GM18909 (cell line): ENCODE data around the gene MTA1.

ENCODE experiments used
- ATAC-seq: cut with Tn5 transposase; IDR thresholded peaks from one replicate; pipeline ENCODE4 v1.9.1; 2021; ENCODE audit warnings: mild to moderate bottlenecking; ENCODE audit not compliant: unreplicated experiment, poor library complexity

The MTA1 gene

DNA sequence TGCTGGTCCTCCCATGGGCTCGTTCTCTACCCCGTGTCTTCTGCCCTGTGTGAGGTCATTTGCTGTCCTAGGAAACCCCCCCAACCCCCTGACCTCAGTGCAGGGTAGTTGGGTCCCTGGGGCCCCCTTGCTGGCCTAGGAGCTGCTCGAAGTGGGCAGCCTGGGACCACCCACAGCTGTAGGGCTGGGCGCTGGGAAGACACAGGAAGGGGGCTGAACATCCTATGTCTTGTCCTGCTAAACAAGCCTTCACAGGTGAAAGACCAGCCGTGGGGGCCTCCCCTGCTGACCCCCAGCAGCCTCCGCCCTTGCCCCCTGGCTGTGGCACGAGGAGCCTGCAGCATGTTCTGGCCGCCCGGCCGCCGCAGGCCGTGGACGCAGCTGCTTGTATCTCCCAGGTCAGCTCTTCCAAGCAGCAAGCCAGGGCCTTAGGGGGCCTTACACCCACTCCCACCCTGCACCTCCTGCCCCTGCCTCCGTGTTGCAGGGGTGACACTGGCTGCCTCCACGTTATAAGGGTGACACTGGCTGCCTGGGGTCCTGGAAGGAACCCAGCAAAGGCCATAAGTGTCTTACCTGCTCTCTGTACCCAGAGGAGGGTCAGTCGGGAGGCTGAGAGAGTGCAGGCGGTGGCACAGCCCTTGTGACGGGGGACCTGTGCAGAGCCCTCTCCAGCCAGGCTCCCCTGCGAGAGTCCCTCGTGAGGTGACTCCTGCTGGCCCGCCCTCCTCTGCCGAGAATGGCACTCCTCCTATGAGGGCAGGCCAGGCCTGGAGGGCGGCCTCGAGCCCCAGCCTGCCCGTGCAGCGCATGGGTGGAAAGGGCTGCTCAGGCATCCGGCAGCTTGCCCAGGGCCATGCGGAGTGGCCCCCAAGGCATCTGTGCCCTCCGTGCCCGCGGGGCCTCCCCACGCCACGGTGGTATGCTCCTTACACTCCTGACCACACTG is 32.8 kb upstream of the MTA1 start:
- ATAC-seq = no peak

DNA sequence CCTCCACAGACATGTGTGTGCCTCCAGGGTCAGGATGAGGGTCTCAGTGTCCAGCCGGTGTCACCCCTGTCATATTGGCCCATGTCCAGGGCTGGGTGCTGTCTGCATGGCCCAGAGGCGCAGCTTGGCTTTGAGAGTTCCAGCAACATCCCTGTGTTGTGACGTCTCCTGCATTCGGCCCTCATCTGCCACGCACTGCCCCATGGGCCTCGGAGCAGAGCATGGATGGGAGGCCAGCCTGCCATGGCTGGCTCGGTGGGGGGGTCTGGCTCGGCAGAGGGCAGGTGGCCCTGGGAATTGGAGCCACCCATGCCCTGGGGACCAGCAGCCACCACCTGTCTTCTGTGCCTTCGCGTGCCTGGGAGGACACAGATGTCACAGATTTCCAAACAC is 32.1 kb upstream of the MTA1 start:
- no peak for ATAC-seq

DNA sequence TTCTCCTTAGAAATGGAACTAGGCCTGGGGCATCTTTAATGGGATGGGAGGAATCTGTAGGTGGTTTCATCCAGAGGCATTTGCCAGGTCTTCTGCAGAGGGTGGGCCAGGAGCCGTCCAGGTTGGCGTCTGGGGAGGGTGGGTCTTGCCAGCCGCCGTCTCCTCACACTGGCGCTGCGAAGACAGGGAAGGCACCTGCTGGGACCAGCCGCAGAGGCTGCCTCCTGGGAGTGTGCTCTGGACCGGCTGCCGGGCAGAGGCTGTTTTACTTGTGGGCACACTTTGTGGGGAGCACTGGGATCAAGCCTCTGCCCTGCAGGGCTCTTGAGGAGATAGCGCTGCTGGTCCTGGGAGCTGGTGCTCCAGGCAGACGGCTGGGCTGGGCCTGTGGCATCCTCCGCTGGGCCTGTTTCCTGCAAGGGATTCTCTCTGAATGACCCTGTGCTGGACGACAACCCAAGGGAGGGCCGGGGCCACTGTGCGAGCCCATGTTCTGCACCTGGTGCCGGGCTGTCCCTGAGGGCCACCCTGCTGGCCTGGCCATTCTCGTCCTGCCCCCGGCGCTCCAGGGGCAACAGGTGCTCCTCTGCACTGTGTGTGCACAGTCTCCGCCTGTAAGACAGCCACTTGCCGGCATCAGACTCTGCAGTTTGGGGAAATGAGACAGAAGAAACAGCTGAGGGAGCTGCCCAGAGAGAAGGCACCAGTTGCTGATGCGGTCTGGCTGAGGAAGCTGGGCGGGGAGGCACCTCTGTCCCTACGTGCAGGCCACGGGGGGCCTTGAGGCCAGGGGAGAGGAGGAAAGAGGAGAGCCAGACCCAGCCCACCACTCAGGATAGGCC is 31.3 kb upstream of the MTA1 start:
- no peak for ATAC-seq

DNA sequence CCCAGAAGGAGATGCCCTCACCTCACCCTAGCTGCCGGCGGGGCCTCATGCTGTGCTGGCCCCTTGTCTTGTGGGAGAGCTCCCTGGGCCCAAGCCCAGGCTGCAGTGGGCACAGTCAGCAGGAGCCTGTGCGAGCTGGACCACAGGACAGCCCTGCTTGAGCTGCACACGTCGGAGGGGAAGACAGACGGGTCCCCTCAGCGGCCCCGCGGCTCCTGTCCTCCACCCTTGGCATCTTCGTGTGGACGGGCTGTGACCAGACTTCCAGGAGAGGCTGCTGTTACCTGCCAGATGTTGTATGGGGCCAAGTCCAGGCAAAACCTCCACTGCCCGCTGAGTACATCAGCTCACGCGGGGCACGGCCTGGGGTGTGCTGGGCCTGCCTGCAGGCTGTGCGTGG is 30.7 kb upstream of the MTA1 start:
- ATAC-seq = no peak

DNA sequence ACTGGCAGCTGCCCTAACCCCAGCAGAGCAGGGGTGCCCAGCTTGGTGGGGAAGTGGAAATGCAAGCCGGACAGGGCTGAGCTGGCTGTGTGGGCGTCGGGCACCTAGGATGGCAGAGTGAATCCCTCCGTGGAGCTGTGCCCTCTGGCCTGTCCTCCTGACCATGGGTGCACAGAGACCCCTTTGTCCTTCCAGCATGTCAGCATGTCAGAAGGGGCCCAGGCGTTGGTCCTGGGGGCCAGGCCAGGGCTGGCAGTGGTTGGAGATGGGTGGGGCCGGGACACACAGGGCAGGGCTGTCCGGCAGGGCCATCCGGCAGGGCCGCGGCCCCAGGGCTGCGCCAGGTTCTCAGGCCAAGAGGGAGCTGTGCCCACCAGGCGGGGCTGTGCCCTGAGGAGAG is 30.1 kb upstream of the MTA1 start:
- ATAC-seq = no peak

DNA sequence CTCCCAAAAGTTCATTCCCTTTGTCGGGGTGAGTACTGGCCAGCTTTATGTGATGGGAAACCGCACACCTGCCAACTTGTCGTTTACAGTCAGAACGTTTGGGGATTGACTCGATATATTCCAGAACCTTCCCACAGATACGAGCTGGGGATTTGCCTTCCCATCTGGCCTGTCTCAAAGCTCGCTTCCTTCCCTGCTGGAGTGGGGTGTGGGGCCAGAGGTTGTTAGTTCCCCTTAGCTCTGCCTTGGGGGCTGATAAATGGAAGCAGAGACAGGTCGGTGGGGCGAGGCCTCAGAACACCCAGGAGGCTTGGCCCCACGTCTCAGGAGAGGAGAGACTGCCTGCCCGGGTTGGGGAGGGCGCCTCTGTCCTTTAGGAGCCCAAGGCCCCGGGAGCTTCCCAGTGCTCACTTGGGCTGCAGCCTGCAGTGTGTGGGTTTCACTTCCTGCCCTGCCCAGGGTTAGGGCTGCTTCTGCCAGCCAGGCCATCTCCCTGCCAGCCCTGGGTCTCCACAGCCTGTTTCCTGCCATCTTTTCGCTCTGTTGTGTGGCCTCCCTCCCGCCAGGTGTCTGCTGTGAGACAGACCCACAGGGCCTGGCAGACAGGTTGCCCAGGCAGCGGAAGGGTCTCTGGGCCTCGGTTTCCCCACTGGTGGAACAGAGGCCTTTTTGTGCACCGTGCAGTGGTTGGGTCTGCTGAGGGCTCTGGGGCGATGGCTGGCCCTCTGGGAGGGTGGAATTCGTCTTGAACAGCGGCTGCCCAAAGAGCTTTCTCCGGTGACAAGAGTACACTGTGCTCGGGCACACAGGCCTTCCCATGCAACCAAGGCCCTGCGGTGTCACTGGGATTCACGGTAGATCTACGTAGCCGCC is 29.4 kb upstream of the MTA1 start:
- ATAC-seq = no peak

DNA sequence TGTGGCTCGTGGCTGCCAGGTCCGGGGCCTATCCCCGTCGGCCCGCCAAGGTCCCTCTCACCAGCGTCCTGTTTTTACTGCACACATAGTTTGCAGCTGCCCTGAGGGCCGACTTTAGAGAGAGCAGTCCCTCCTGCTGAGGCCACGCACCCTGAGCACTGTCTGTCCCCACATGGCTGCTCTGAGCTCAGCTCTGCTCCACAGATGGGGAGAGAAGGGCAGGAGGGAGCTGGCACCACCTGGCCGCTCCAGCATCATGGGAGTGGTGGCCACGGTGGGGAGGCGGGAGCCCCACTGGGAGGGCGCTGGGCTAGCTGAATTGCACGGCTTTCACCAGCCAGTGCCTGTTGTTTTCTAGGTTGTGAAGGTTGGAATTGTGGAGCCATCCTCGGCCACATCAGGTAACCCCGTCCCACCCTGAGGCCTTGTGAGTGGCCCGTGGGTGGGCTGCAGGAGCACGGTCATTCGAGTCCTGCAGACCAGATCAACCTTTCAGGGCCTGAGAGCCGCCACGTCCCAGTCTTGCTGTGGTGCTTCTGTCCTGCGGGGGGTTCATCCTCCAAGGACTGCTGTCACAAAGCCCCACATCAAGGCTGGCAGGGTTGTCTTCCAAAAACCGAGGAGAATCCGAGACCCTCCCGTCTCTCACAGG is 28.7 kb upstream of the MTA1 start:
- ATAC-seq = no peak

DNA sequence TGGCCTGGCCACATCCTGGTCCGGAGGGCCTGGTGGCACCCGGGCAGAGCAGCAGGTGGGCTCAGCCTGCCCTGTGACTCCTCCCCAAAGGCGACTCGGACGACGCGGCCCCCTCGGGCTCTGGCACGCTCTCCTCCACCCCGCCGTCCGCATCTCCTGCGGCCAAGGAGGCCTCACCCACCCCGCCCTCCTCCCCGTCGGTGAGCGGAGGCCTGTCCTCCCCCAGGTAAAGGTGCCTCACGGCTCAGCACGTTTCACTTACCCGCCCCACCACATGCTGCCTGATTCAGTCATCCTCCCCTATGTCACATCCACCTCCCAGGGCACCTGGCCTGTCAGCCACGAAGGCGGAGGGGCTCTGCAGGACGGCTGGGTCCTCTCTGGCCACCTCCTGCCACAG is 28.1 kb upstream of the MTA1 start:
- no peak for ATAC-seq

DNA sequence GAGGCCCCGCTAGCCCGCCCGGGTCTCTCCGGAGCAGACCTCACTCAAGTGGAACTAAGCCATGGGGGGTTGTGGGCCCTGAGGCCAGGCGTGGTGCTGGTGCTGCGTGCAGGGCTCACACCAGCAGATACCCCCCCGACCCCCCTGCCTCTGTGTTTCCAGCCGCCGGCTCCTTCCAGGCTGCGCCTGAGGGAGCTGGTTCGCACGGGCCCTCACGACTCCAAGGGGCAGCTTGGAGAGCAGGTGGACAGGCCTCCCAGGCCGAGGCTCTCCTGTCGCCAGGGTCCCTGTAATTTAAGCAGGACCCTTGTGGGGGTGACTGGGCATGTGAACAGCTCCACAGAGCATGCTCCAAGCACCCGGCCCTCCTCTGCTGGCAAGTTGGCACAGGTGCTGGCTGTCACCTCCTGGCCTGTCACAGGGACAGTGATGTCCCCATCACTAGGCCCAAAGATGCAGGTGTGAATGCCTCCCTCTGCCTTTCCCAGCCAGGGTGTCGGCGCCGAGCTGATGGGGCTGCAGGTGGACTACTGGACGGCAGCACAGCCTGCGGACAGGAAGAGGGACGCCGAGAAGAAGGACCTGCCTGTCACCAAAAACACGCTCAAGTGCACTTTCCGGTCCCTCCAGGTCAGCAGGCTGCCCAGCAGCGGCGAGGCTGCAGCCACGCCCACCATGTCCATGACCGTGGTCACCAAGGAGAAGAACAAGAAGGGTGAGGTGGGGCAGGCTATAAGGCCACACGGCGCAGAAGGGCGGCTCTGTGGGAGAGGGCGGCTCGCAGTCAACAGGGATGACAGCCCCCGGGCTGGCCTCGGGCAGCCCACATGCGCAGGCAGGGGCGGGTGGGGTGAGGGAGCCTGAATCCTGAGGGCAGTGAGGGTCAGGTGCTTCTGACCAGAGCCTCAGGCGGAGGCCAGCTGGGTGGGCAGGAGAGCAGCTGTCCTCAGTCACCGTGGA is 27.2 kb upstream of the MTA1 start:
- ATAC-seq = no peak

DNA sequence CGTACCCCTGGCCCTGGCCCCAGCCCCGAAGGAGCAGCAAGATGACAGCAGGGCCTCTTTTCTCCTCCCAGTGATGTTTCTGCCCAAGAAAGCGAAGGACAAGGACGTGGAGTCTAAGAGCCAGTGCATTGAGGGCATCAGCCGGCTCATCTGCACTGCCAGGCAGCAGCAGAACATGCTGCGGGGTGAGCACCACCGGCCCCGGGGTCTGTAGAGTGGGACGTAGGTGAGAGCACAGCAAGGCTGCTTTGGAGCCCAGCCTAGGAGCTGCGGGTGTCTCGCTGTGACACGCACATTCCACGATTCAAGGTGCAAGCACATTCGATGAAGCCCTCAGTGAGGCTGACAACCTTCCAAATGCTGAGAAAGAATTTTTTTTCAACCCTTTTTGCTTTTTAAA is 26.5 kb upstream of the MTA1 start:
- ATAC-seq = no peak

DNA sequence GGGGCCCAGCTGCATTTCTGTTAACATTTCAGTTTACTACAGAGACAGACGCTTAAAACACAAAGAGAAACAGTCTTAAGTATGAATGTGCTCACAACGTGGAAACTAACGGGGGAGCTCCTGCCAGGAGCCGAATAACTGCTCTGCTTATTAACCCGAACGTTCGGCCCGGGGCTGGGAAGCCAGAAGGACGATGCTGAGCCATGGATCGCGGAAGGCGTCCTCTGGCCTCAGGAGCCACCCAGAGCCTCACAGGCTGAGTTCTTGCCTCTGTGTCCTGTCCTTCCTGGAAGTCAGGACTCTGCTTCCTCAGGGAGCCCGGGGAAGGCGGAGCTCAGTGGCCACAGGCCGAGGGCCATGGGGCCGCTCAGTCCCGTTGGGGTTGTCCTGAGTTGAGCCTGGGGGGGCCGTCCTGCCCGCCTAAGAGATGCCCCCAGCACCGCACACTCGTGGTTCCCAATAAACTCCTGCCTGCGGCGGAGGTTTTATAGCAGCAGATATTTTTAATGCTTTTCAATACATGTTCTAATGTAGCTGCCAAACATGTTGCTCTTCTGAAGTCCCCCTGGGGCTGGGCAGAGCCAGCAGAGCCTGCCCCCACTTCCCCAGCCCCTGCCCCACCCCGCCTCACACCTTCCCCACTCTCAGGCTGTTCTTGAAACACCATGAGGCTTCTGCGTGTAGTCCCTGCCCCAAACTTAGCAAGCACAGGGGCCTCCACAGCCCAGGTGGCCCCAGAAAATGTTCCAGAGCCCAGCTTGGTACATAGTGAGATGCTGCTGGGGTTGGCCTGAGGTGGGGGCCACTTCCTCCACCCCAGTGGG is 24.7 kb upstream of the MTA1 start:
- ATAC-seq = no peak

DNA sequence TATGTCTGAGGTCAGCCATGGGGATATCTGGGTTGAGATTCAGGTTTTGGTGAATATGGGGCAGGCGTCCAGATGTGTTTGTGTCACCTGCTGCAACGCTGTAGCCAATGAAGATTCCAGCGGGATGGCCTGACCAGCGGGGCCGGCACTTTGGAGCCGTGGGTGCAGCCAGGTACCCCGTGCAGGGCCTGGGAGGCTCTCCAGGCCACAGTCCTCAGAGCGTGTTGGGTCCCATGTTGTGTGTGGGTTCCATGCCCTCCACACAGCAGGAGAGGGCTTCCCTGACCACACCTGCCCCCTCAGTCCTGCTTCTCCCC is 24.1 kb upstream of the MTA1 start:
- ATAC-seq = no peak

DNA sequence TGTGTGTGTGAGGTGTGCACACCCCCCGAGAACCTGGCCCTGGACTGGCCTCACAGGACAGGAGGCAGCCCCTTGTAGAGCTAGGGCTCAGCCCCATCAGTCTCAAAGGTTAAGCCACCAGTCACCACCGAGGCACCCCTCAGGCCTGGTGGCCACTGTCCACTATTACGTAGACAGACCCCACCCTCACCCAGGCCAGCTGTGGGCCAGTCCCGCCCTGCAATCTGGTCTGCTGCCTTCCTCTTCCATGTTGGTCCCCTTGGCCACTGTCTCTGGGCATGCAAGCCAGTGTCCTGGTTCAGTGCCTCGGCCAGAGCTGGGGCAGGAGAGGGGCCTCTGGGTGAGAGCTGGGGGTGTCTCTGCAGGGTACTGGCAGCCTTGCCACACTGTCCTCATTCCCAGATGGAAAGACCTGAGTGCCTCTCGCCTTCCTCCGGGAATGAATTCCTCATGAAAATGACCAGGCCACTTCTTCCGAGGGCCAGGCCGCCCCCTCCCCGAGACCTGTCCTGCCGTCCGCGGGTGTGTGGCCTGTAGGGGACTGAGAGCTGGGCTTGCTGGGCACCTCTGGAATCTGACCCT is 22.2 kb upstream of the MTA1 start:
- ATAC-seq = no peak

DNA sequence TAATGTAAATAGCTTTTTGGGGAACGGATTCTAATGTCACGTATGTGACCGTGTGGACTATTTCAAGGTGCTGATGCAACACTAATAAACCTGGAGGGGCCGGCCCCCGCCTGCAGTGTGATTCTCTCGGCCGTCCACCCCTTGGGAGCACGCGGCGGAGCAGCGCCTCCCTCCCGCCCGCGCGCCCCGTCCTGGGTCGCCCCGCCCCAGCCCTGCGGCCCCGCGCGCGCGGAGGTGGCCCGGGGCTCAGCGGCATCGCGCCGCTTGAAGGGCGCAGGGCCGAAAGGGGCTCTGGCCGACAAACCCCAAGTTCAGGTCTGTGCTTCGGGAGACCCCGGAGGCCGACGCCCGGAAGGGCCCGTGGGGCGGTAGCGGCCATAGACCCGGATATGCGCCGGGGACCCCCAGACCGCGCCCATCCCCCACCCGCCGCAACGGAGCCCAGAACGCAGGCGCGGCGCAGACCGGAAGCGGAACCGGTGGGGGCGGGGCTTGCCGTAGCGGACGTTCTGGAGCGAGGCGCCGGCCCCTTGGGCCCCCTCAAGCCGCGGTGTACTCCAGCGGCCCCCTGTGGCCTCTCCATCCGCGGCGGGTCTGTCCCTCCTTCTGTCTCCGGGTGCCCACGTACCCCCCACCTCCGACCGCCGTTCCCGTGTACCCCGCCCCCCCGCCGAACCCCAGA is 21.4 kb upstream of the MTA1 start, which contains the start of gene TEX22:
Gene TEX22, plus strand, starts transcription at position 495 of the 682 bp plus-strand sequence. CDS start 803 bp downstream, outside the sequence.
- ATAC-seq = peak; percentile 73

DNA sequence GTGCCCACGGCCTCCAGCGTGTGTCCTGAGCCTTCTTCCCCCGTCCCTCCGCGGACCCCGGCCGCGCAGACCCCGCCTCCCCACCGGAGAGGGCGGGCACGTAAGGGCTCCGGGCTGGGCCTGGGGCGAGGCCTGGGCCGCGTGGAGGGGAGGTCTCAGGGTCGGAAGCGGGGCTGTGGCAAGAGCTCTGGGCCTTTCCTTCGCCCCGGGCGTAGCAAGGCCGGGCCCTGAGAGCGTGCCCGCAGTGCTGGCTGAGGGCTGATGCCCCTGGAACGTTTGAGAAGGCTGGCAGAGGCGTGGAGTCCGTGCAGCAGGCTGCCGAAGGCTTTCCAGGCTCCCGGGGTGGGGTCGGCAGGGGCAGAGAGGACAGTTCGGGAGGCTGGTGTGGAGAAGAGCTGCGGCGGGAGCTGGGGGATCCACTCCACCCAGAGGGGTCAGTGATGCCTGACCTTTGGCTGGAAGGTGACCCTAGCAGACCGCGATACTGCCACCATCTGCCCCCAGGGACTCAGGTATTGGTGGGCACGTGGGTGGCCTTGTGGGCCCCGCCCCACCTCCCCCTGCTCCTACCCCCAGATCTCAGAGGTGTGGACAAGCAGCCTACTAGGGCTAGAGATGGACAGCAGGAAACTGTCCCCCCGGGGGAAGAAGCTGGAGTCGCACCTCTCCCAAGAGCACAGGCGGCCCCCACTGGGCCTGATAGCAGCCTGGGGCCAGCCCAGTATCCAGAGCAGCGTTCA is 20.7 kb upstream of the MTA1 start:
- ATAC-seq = peak; percentile 28

DNA sequence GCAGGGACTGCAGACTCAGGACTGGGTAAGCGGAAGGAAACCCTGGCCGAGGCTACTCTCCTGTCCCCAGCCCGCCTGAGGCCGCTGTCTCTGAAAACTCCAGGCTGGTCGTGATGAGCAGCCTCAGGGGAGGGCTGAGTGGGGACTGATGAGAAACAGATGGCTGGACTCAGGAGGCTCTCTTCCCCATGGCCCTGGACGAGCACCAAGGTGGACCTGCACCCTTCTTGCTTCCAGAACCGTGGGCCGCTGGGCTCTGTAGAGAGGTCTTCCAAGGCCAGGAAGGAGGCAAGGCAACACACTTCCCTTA is 20.2 kb upstream of the MTA1 start:
- no peak for ATAC-seq

DNA sequence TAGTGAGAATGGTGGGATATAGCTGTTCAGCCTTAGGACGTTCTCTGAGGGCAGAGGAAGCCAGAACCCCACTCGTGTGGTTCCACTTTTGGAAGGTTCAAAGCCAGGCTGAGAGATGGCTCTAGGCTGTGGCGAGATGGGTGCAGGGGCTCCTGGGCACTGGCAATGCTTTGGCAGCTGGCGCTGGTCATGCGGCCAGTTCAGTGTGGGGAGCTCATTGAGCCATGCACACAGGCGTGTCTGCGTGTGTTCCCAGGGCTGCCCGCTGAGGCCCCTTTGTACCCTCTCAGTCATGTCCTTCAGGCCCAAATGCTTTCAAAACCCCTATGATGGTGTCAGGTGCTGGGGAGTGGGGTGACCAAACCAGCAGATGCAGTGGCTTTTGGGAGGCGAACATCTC is 19.6 kb upstream of the MTA1 start:
- ATAC-seq = no peak
